Testis (tissue), 3 donors: Measurements from ENCODE around the gene SCYGR8. TPM values are rescaled to one million over a fixed set of nuclear protein-coding genes. Genes with fewer than 3 reads are reported as not detected.

Experiments used
- DNase-seq: peaks from one replicate; pipeline ENCODE4 v3.0.0-alpha.2; 2019
- H3K27ac ChIP-seq, 2 donors: fragments of 200-600 bp; sonication (generic); one replicate each; pipeline ENCODE4 v1.5.1; 2019
- H3K27me3 ChIP-seq: fragments of 200-600 bp; sonication (generic); one replicate; pipeline ENCODE4 v1.5.1; 2019
- H3K36me3 ChIP-seq: fragments of 200-600 bp; sonication (generic); one replicate; pipeline ENCODE4 v1.5.1; 2017; ENCODE audit warnings: low read depth; ENCODE audit errors: missing control alignments
- H3K4me1 ChIP-seq: fragments of 200-600 bp; sonication (generic); one replicate; pipeline ENCODE4 v1.5.1; 2019
- H3K4me3 ChIP-seq, 2 donors: fragments of 200-600 bp; sonication (generic); one replicate each; pipeline ENCODE4 v1.5.1; 2017 to 2019
- H3K9me3 ChIP-seq: fragments of 200-600 bp; sonication (generic); one replicate; pipeline ENCODE4 v1.5.1; 2017
- POLR2A ChIP-seq: fragments of 450-650 bp; IDR thresholded peaks from one replicate; pipeline ENCODE4 v1.6.1; 2017; ENCODE audit warnings: antibody characterized with exemption, mild to moderate bottlenecking, moderate library complexity
- WGBS, 2 donors: methylation state at CpG; one replicate each; pipeline ENCODE4 v1.1.5; 2018; 5-methylcytosine and 5-hydroxymethylcytosine counted together
- intact Hi-C: fragments of 100-400 bp; cut with DNase I; formaldehyde crosslinking; loops from one replicate; pipeline ENCODE4 v1.15.1; 2023; ENCODE audit warnings: low total_unique reads
- polyA plus RNA-seq: library from polyadenylated mRNA; stranded (reverse); fragments of 350-450 nt; fragmentation: Illumina TruSeq; extraction: RNeasy Lipid Tissue Mini Kit (QIAGEN cat#74804); gene quantifications from one replicate; pipeline ENCODE4 v1.2.3, GENCODE V29; 2014; ENCODE audit warnings: low read depth, low replicate concordance; ENCODE audit not compliant: insufficient read depth
- small RNA-seq, 2 donors: library from RNA; depleted of rRNA; stranded (forward); fragments of <200 nt; gene quantifications; one replicate each; pipeline ENCODE3, GENCODE V24; 2016
- total RNA-seq, 2 donors: library from RNA; depleted of rRNA; stranded (reverse); fragments of >200 nt; gene quantifications; one replicate each; pipeline ENCODE4 v1.2.3, GENCODE V29; 2016
- TF ChIP-seq, protein P1 (sequence below), 3 experiments: fragments of 450-650 bp in 2 of 3; fragments of 200-600 bp in 1 of 3; sonication (generic) in 1 of 3; IDR thresholded peaks; one replicate each; pipeline ENCODE4 v1.5.1; 2016 to 2019; ENCODE audit warnings: antibody characterized with exemption in 3 of 3, mild to moderate bottlenecking in 2 of 3, moderate library complexity in 1 of 3

SCYGR8 gene
- total and polyA plus RNA-seq, 3 donors from 2014 or later, result not detected

- 78 to 89% methylated on average over 12 of the region's 12 CpGs for WGBS, 2 donors
- H3K9me3 ChIP-seq, result no peaks in the 10 kb centered on the region
- no peak overlapping the region for H3K4me3 ChIP-seq
- H3K27me3 ChIP-seq, result no peaks in the 10 kb centered on the region
- H3K36me3 ChIP-seq, result no peaks in the 10 kb centered on the region
- no peaks in the 10 kb centered on the region for H3K4me1 ChIP-seq
- TF ChIP-seq, protein P1, sequence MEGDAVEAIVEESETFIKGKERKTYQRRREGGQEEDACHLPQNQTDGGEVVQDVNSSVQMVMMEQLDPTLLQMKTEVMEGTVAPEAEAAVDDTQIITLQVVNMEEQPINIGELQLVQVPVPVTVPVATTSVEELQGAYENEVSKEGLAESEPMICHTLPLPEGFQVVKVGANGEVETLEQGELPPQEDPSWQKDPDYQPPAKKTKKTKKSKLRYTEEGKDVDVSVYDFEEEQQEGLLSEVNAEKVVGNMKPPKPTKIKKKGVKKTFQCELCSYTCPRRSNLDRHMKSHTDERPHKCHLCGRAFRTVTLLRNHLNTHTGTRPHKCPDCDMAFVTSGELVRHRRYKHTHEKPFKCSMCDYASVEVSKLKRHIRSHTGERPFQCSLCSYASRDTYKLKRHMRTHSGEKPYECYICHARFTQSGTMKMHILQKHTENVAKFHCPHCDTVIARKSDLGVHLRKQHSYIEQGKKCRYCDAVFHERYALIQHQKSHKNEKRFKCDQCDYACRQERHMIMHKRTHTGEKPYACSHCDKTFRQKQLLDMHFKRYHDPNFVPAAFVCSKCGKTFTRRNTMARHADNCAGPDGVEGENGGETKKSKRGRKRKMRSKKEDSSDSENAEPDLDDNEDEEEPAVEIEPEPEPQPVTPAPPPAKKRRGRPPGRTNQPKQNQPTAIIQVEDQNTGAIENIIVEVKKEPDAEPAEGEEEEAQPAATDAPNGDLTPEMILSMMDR (IDR thresholded peaks at IDR 0.05), result no peak
- TF ChIP-seq POLR2A, result no peak
- no peak for DNase-seq
- intact Hi-C loops, result no loop called here
- no peak overlapping the region for H3K27ac ChIP-seq
Observed at GRCh38 chr2:227783404-227784138, 37.9 kb downstream of the SCYGR8 start.

- H3K27ac ChIP-seq, result no peak overlapping the region
Observed at GRCh38 chr2:227785293-227785692, 39.6 kb downstream of the SCYGR8 start.

DNA sequence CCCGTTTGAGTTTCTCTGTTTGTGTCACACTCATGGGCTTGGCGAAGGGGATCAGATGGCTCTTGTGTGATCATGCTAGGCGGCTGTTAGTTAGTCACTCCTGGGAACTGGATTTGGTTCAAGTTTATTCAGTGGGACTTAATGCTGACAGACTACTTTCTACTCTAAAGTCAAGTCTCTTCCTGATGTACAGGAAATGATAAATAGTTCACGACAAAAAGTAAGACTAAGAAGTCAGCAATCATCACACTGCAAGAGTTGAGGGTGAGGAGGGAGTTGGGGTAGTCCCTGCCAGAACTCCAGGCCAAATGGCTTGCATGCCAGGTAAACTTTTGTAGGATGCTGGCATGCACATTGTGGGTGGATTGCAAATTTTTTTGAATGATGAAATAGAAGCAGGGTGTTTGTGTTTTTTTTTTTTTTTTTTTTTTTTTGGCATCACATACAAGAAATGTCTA, 42.9 kb downstream of the SCYGR8 start:
- Histone ChIP-seq H3K27ac (no peak overlapping the region), H3K27me3 (no peaks in the 10 kb centered on the region), H3K36me3 (no peaks in the 10 kb centered on the region), H3K4me3 (no peak overlapping the region), H3K9me3 (no peaks in the 10 kb centered on the region), H3K4me1 (no peaks in the 10 kb centered on the region)
- intact Hi-C loops, result no loop called here
- WGBS, 2 donors, result 81 to 87% methylated on average over 4 of the region's 4 CpGs
- TF ChIP-seq, protein P1 (IDR thresholded peaks at IDR 0.05), result no peak
- no peak for TF ChIP-seq POLR2A
- no peak for DNase-seq

More at GRCh38 chr2:227785293-227785692, 39.6 kb downstream of the SCYGR8 start:
- 41 to 59% methylated on average over 1 of the region's 1 CpG for WGBS, 2 donors
- no peak for DNase-seq
- H3K4me3 ChIP-seq, result no peak overlapping the region
- no peaks in the 10 kb centered on the region for H3K36me3 ChIP-seq
- intact Hi-C loops, result no loop called here
- no peaks in the 10 kb centered on the region for H3K9me3 ChIP-seq
- no peak for TF ChIP-seq POLR2A
- H3K4me1 ChIP-seq, result no peaks in the 10 kb centered on the region
- H3K27me3 ChIP-seq, result no peaks in the 10 kb centered on the region

DNA sequence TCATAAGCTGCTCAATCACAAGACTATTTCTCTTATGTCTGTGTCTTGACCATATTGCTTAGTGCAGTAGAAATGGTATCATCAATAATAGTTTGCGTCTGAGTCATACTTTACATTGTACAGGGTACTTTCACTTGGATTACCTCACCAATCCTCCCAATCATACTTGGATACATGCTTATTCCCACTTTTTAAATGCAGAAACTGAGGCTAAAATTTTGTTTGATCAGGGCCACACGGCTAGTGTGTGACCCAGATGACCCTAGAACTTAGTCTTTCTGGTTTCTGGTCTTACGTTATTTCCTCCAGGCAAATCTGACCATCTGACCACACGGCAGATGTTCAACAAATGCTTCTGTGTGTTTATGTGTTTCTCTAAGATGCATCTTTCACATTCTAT, 44.1 kb downstream of the SCYGR8 start:
- TF ChIP-seq, protein P1 (IDR thresholded peaks at IDR 0.05), result no peak
- no peak for TF ChIP-seq POLR2A
- H3K27me3 ChIP-seq, result no peaks in the 10 kb centered on the region

GRCh38 chr2:227793148-227793712, 47.5 kb downstream of the SCYGR8 start:
- intact Hi-C loops, result no loop called here

More for the DNA sequence above, 44.1 kb downstream of the SCYGR8 start:
- DNase-seq, result no peak
- Histone ChIP-seq H3K27ac (no peak overlapping the region), H3K36me3 (no peaks in the 10 kb centered on the region), H3K9me3 (no peaks in the 10 kb centered on the region), H3K4me3 (no peak overlapping the region), H3K4me1 (no peaks in the 10 kb centered on the region)
- 78 to 79% methylated on average over 4 of the region's 4 CpGs for WGBS, 2 donors
- intact Hi-C loops, result no loop called here

More at GRCh38 chr2:227793148-227793712, 47.5 kb downstream of the SCYGR8 start:
- DNase-seq, result no peak
- H3K36me3 ChIP-seq, result no peaks in the 10 kb centered on the region
- no peak overlapping the region for H3K4me3 ChIP-seq
- H3K27ac ChIP-seq, result no peak overlapping the region
- no peaks in the 10 kb centered on the region for H3K27me3 ChIP-seq
- no peaks in the 10 kb centered on the region for H3K4me1 ChIP-seq
- no peaks in the 10 kb centered on the region for H3K9me3 ChIP-seq
- TF ChIP-seq, protein P1 (IDR thresholded peaks at IDR 0.05), result no peak
- TF ChIP-seq POLR2A, result no peak
- WGBS, 2 donors, result 86 to 91% methylated on average over 5 of the region's 5 CpGs

Small RNA genes within 50 kb of the gene (small RNA-seq; reads per million reads assigned to genes)
- gene RNA5SP121 (0 reads per million in 2 donors), gene SNRPGP8 (0 reads per million in 2 donors)

Other genes starting within 250 kb of the SCYGR8 start
- gene SCYGR2, start 147.0 kb upstream of the SCYGR8 start, total RNA-seq, result not detected
- not detected for gene SCYGR2, start 147.0 kb upstream of the SCYGR8 start, polyA plus RNA-seq
- gene SCYGR3, start 131.1 kb upstream of the SCYGR8 start, total RNA-seq, result not detected
- not detected for gene SCYGR3, start 131.1 kb upstream of the SCYGR8 start, polyA plus RNA-seq
- gene SCYGR4, start 128.4 kb upstream of the SCYGR8 start, total RNA-seq, result not detected
- gene SCYGR4, start 128.4 kb upstream of the SCYGR8 start, polyA plus RNA-seq, result not detected
- not detected for gene SCYGR5, start 79.1 kb upstream of the SCYGR8 start, total RNA-seq
- not detected for gene SCYGR5, start 79.1 kb upstream of the SCYGR8 start, polyA plus RNA-seq
- under 1 TPM; 0.50 to 0.71 TPM for gene SLC19A3, start 27.9 kb upstream of the SCYGR8 start, total RNA-seq
- 0.79 TPM for gene SLC19A3, start 27.9 kb upstream of the SCYGR8 start, polyA plus RNA-seq
- not detected for gene SCYGR6, start 21.1 kb upstream of the SCYGR8 start, total RNA-seq
- not detected for gene SCYGR6, start 21.1 kb upstream of the SCYGR8 start, polyA plus RNA-seq
- not detected for gene SCYGR7, start 17.6 kb upstream of the SCYGR8 start, total RNA-seq
- gene SCYGR7, start 17.6 kb upstream of the SCYGR8 start, polyA plus RNA-seq, result not detected
- under 1 TPM; 0.55 to 0.81 TPM for gene CCL20, start 67.9 kb downstream of the SCYGR8 start, total RNA-seq
- gene CCL20, start 67.9 kb downstream of the SCYGR8 start, polyA plus RNA-seq, result 0.99 TPM
- 10 to 100 TPM; 25.2 to 31.2 TPM for gene DAW1, start 125.7 kb downstream of the SCYGR8 start, total RNA-seq
- 105 TPM for gene DAW1, start 125.7 kb downstream of the SCYGR8 start, polyA plus RNA-seq